Ovary (tissue), 3 donors: Measurements from ENCODE around the gene FAM171A2.

ENCODE experiments used
- POLR2A ChIP-seq: fragments of 450-650 bp; IDR thresholded peaks from one replicate; pipeline ENCODE4 v1.6.1; 2017; ENCODE audit warnings: antibody characterized with exemption, mild to moderate bottlenecking, moderate library complexity
- TF ChIP-seq, protein P1 (sequence below), 3 donors: fragments of 450-650 bp in 2 of 3; fragments of 200-600 bp in 1 of 3; IDR thresholded peaks; one replicate each; pipeline versions ENCODE4 v1.5.1 to v1.8.0; 2016 to 2022; ENCODE audit warnings: antibody characterized with exemption in 3 of 3, mild to moderate bottlenecking in 1 of 3
- donor health status: DM: no; HTN: no; CAD: no.

DNA sequence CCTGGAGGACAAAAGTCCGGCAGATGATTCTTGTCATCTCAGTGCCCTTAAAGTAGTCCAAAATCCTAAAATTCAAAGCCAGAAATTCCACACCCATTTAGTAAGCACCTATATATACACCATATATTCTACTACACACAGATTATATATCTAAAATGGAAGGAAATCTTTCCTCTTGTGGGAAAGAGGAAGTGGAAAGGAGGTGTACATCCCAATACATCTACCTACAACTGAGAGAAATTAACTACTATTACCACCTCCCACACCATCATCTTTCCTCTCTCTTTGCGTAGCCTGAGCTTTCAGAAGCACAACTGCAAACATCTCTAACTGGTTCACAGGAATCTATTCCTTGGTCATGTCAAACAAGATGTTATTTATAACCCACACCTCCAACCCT, 31.2 kb upstream of the FAM171A2 start:
- TF ChIP-seq, protein P1, sequence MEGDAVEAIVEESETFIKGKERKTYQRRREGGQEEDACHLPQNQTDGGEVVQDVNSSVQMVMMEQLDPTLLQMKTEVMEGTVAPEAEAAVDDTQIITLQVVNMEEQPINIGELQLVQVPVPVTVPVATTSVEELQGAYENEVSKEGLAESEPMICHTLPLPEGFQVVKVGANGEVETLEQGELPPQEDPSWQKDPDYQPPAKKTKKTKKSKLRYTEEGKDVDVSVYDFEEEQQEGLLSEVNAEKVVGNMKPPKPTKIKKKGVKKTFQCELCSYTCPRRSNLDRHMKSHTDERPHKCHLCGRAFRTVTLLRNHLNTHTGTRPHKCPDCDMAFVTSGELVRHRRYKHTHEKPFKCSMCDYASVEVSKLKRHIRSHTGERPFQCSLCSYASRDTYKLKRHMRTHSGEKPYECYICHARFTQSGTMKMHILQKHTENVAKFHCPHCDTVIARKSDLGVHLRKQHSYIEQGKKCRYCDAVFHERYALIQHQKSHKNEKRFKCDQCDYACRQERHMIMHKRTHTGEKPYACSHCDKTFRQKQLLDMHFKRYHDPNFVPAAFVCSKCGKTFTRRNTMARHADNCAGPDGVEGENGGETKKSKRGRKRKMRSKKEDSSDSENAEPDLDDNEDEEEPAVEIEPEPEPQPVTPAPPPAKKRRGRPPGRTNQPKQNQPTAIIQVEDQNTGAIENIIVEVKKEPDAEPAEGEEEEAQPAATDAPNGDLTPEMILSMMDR (IDR thresholded peaks at IDR 0.05) = no peak
- TF ChIP-seq POLR2A = no peak
